ENCODE data around the gene PLXNC1. TPM values are rescaled to one million over a fixed set of nuclear protein-coding genes. Genes with fewer than 3 reads are reported as not detected.

The PLXNC1 gene
- total and polyA plus RNA-seq, 2 of the 8 experiments (the other 6 are each of a cell fraction or from before 2014, with no cell fraction given), result 0.83 to 2.0 TPM

DNA sequence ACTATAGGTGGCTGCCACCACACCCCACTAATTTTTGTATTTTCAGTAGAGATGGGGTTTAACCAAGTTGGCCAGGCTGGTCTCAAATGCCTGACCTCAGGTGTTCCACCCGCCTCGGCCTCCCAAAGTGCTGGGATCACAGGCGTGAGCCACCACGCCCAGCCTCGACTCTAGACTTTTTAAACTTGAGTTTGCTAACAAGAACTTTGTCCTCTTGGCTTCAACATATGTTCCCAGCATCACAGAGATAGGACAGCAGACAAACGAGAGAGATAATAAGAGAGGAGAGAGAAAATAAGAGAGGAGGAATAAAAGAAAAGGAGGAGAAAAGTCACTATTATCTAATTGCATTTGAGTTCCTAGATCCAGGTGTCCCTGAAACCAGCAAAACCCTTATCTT, 192.2 kb downstream of the PLXNC1 start:
- no peaks in the 10 kb centered on the region for H3K79me1 ChIP-seq (ENCODE audit: low read depth, low read length)
- H3K23ac ChIP-seq (ENCODE audit: insufficient read length), result no peak overlapping the region
- H3K4ac ChIP-seq (replicated peaks; ENCODE audit: insufficient read length, low read depth, low read length), result no peak overlapping the region
- H2BK5ac ChIP-seq (ENCODE audit: low read depth, low read length), result no peak overlapping the region
- H2BK12ac ChIP-seq (ENCODE audit: low read depth, low read length), result no peak overlapping the region
- ChIA-PET CTCF (ENCODE audit: partially characterized antibody) (interaction anchor here (0.6 kb wide), 1 partner anchor 205 kb away, joined by 3 read pairs; no protein-coding TSS in a partner anchor), POLR2A (ENCODE audit: partially characterized antibody) (no interaction called here)
- no peak overlapping the region for H2AFZ ChIP-seq (ENCODE audit: low read length)
- no peak overlapping the region for H4K5ac ChIP-seq (ENCODE audit: insufficient read length, low read depth, low read length)
- no peak overlapping the region for H3K27ac ChIP-seq (ENCODE audit: low read depth, low read length)
- H4K20me1 ChIP-seq (replicated peaks in 1 of 2; ENCODE audit: control insufficient read depth in 1 of 2, insufficient read depth in 2 of 2, low read length in 2 of 2), result no peaks in the 10 kb centered on the region
- H2AK5ac ChIP-seq (ENCODE audit: low read depth, low read length), result no peak overlapping the region
- DNase-seq (ENCODE audit: low read depth in 1 of 2, low spot score in 2 of 2) (no peak), FAIRE-seq (no peak)
- H3K4me2 ChIP-seq (ENCODE audit: insufficient read depth in 1 of 2, low read depth in 2 of 2, low read length in 2 of 2), result no peak overlapping the region
- H3K23me2 ChIP-seq (ENCODE audit: low read depth, low read length), result no peaks in the 10 kb centered on the region
- no peaks in the 10 kb centered on the region for H3K4me1 ChIP-seq (replicated peaks in 1 of 4; ENCODE audit: control insufficient read depth in 3 of 4, insufficient read depth in 4 of 4, low read length in 3 of 4)
- no peaks in the 10 kb centered on the region; a peak in 1 of 8 replicates for H3K36me3 ChIP-seq (ENCODE audit: control insufficient read depth in 2 of 4, insufficient read depth in 4 of 4, low read length in 3 of 4)
- no peak overlapping the region for H3K4me3 ChIP-seq (ENCODE audit: extremely low read depth in 1 of 4, insufficient read depth in 2 of 4, low read depth in 3 of 4, low read length in 4 of 4)
- H2BK120ac ChIP-seq (replicated peaks; ENCODE audit: low read depth, low read length), result no peak overlapping the region
- no peak for TF ChIP-seq RAD21 (IDR thresholded peaks at IDR 0.05 in 1 of 2, conservative IDR thresholded peaks at IDR 0.05 in 1 of 2; ENCODE audit: low read depth in 2 of 2, low read length in 2 of 2)
- H3K18ac ChIP-seq (ENCODE audit: extremely low read depth, low read length), result no peak overlapping the region
- no peaks in the 10 kb centered on the region for H3K9me3 ChIP-seq (ENCODE audit: insufficient read depth in 2 of 2, low read depth in 1 of 2, low read length in 1 of 2)
- H4K91ac ChIP-seq (replicated peaks; ENCODE audit: insufficient read length, low read length), result no peak overlapping the region
- H2BK15ac ChIP-seq (ENCODE audit: low read length), result no peak overlapping the region
- WGBS, 2 experiments (ENCODE audit: extremely low coverage in 1 of 2, insufficient coverage in 1 of 2, insufficient read length in 1 of 2, insufficient replicate concordance in 2 of 2, low coverage in 1 of 2, low lambda C conversion rate in 2 of 2, missing lambda C conversion rate in 1 of 2), result 92% methylated on average over 6 of the region's 6 CpGs; no CpG with 5 or more reads in 1 of the 2 experiments
- no peak overlapping the region for H3K56ac ChIP-seq (replicated peaks; ENCODE audit: insufficient read length, low read depth, low read length)
- no peak overlapping the region for H3K14ac ChIP-seq (ENCODE audit: insufficient read length)
- no peak overlapping the region for H4K8ac ChIP-seq (ENCODE audit: extremely low read depth, insufficient read depth, low read length)
- H3K27me3 ChIP-seq (replicated peaks in 1 of 4; ENCODE audit: control insufficient read depth in 3 of 4, extremely low read depth in 1 of 4, insufficient read depth in 3 of 4, low read length in 3 of 4), result no peaks in the 10 kb centered on the region
- H3K9ac ChIP-seq (replicated peaks in 1 of 4; ENCODE audit: extremely low read depth in 1 of 4, low read depth in 3 of 4, low read length in 3 of 4), result no peak overlapping the region
- no peak overlapping the region for H2BK20ac ChIP-seq (ENCODE audit: low read length)
- H3K79me2 ChIP-seq (ENCODE audit: control insufficient read depth in 1 of 2, insufficient read depth in 2 of 2, low read length in 2 of 2), result no peaks in the 10 kb centered on the region
